Epithelial cell of esophagus (primary cell): ENCODE measurements around the gene ZNF462.

ENCODE experiments used
- DNase-seq: peaks from one replicate; pipeline ENCODE4 v3.0.0; 2010; ENCODE audit warnings: low read depth
- H3K4me3 ChIP-seq: 2 replicates; pipeline ENCODE4 v1.5.1; 2011; ENCODE audit warnings: mild to moderate bottlenecking, low read length, control low read depth
- CTCF ChIP-seq: IDR thresholded peaks from 2 replicates; pipeline ENCODE4 v1.5.1; 2011; ENCODE audit warnings: low read depth, mild to moderate bottlenecking, low read length, control low read depth, inconsistent platforms; ENCODE audit not compliant: insufficient read depth; ENCODE audit errors: missing control alignments

The ZNF462 gene

DNA sequence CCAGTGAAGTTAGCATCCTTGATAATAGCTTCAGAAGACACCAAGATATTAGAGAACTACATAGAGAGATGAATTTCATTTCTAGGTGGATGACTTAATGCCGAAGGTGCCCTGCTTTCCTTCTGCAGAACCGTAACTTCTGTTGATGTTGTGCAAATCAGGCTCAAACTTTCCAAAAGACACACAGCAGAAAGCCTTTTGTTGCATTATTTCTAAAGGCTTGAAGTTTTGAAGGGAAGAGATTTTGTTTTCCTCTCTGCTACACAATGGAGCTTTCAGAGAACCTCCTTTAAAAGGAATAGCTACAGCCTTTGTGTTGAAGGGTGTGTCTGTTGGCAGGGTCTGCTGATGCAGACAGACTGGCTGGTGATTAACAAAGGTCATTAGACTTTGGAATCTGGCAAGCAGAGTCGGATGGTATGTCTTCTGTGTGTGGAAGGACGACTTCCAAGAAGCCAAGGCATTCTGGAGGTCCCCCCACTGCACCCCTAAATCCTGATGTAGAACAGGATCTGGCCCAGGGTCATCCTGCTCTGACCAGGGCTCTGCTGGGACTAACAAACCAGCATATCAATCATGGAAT lies 57.8 kb downstream of the ZNF462 start:
- peak; percentile 60 for DNase-seq
- H3K4me3 ChIP-seq, result no peak overlapping the region
- TF ChIP-seq CTCF, result no peak

DNA sequence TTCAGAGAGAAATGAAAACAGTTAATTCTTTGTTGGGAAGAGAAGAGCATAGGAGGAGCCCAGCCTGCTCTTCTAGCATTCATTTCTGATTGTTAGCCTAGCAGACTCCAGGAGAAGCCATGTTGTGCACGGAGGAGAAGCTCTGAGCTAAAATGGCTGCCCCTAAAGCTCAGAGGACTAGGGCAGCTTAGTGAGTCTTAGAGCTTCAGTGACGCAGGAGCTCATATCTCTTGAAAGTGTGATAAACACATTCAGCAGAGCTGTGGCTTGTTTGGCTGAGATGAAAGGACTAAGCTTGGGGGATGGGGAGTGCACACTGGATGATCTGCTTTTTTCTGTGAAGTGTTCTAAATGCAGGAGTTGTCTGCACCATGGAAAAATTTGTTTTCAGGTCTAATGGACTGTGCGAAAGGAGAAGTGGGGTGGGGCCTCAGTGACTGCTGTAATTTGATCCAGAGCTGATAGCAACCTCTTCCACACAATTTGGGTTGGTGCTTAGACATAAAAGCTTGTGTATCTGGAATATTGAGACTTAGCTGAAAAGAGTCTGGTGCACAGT lies 58.5 kb downstream of the ZNF462 start:
- H3K4me3 ChIP-seq, result no peak overlapping the region

GRCh38 chr9:106922026-106922425 lies 59.1 kb downstream of the ZNF462 start:
- no peak for DNase-seq
- H3K4me3 ChIP-seq, result no peak overlapping the region
- no peak for TF ChIP-seq CTCF

More for the DNA sequence above, 58.5 kb downstream of the ZNF462 start:
- TF ChIP-seq CTCF, result no peak
- DNase-seq, result peak; percentile 11

DNA sequence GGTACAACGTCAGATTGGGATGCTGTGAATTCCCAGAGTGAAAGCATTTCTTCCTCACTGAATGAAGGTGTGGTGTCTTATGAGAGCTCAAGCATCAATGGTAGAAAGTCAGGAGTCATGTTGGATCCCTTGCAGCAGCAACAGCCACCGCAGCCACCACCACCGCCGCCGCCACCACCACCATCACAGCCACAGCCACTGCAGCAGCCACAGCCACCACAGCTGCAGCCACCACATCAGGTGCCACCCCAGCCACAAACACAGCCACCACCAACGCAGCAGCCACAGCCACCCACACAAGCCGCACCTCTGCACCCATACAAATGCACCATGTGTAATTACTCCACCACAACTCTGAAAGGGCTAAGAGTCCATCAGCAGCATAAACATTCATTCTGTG lies 62.4 kb downstream of the ZNF462 start:
- no peak overlapping the region for H3K4me3 ChIP-seq
- TF ChIP-seq CTCF, result no peak
- DNase-seq, result no peak

- no peak for TF ChIP-seq CTCF
- DNase-seq, result no peak
- H3K4me3 ChIP-seq, result no peak overlapping the region
Measured at GRCh38 chr9:106927916-106928315, 65.0 kb downstream of the ZNF462 start.

- no peak overlapping the region for H3K4me3 ChIP-seq
- no peak for DNase-seq
- no peak for TF ChIP-seq CTCF
Measured at GRCh38 chr9:106928350-106928749, 65.4 kb downstream of the ZNF462 start.
